HG03097 (cell line): ENCODE results near the gene OR5AP2.
"Not testable (repeated sequence)": the region's sequence is repeated elsewhere in the genome, so short reads cannot be mapped to it uniquely, and the experiment has no call there.

Experiments
- ATAC-seq: cut with Tn5 transposase; IDR thresholded peaks from one replicate; pipeline ENCODE4 v1.9.1; 2021; ENCODE audit not compliant: unreplicated experiment, low FRiP score

OR5AP2 gene

GRCh38 chr11:56642339-56642738, at the start of gene OR5AP2:
Gene OR5AP2, minus strand, starts transcription at chr11:56642439. Its CDS starts 0 bp downstream, at chr11:56642439.
- ATAC-seq = no peak

- not testable (repeated sequence) for ATAC-seq
These were observed 48.9 kb upstream of the OR5AP2 start for GRCh38 chr11:56691179-56691578.

- no peak for ATAC-seq
These were observed 46.4 kb upstream of the OR5AP2 start for GRCh38 chr11:56688554-56689100.

- ATAC-seq = no peak
These were observed 28.7 kb upstream of the OR5AP2 start for GRCh38 chr11:56670984-56671383.

- ATAC-seq = no peak
These were observed 21.1 kb upstream of the OR5AP2 start, which contains the start of gene OR5AR1 for GRCh38 chr11:56663386-56663785. Gene OR5AR1, plus strand, starts transcription at chr11:56663686. Its CDS starts 0 bp downstream, at chr11:56663686.

DNA sequence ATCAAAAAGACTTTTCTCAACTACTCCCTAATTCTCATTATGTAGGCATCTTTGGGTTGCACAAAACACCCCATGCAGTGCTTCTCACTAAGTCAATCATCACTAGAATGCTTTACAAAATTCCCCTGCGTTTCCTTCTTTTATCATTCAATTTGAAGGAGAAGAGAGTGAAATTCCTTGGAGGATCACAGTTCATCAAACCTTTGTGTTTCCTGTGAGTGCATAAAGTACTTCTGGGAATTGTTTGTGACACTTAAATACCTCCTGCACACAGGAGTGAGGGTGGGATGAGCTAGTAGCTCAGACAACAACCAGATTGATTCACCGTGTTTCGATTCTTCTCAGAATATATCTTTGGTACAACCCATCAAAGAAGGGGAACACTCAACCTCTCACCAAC, 17.5 kb upstream of the OR5AP2 start:
- ATAC-seq = no peak

DNA sequence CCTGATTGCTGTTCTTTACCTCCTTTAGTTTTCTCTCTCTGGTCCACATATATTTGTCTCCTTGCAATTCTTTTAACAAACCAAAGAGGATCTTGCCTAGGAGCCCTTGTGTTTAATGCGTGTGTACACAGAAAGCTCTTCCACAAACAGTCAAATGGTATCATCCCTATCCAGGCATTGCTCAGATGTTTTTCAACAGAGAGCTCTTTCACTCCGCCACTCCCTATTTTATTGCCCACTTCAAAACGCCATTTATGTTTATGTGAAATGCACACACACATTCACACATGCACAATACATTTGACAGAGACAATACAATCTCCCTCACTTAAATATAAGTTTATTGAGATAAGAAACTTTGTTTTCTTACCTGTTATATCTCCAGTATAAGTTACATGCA, 4.7 kb downstream of the OR5AP2 start:
- ATAC-seq = no peak

GRCh38 chr11:56636861-56637260, 5.4 kb downstream of the OR5AP2 start:
- no peak for ATAC-seq

- ATAC-seq = no peak
These were observed 9.9 kb downstream of the OR5AP2 start for GRCh38 chr11:56632329-56632728.

GRCh38 chr11:56625946-56626345, 16.3 kb downstream of the OR5AP2 start:
- ATAC-seq = no peak

GRCh38 chr11:56624661-56625110, 17.6 kb downstream of the OR5AP2 start:
- ATAC-seq = no peak

- no peak for ATAC-seq
These were observed 31.1 kb downstream of the OR5AP2 start for GRCh38 chr11:56611174-56611573.

DNA sequence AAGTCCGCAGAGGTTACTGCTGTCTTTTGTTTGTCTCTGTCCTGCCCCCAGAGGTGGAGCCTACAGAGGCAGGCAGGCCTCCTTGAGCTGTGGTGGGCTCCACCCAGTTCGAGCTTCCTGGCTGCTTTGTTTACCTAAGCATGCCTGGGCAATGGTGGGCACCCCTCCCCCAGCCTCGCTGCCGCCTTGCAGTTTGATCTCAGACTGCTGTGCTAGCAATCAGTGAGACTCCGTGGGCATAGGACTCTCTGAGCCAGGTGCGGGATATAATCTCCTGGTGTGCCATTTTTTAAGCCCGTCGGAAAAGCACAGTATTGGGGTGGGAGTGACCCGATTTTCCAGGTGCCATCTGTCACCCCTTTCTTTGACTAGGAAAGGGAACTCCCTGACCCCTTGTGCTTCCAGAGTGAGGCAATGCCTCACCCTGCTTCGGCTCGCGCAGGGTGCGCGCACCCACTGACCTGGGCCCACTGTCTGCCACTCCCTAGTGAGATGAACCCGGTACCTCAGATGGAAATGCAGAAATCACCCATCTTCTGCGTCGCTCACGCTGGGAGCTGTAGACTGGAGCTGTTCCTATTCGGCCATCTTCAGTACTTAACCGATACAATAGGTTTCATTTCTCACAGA, 50.0 kb downstream of the OR5AP2 start:
- not testable (repeated sequence) for ATAC-seq
